ENCODE measurements around the gene MPIG6B. TPM values are rescaled to one million over a fixed set of nuclear protein-coding genes. Genes with fewer than 3 reads are reported as not detected.

The MPIG6B gene
- total RNA-seq, 2 donors from 2014 or later: not detected

- Histone ChIP-seq H3K9me3 (no peaks in the 10 kb centered on the region), H3K27me3 (no peaks in the 10 kb centered on the region), H3K4me1 (peaks cover 8% of the 10 kb centered on the region), H3K27ac (no peak overlapping the region), H3K4me3 (no peak overlapping the region), H3K36me3 (replicated peaks in 1 of 2; ENCODE audit: insufficient read depth in 1 of 2, low read depth in 2 of 2) (no peaks in the 10 kb centered on the region)
- intact Hi-C loops (cut with DNase I): no loop called here
- WGBS, 2 donors: 67 to 77% methylated on average over 1 of the region's 1 CpG
- ATAC-seq (no peak), DNase-seq (no peak)
- TF ChIP-seq POLR2A (IDR thresholded peaks at IDR 0.05) (no peak), CTCF (IDR thresholded peaks at IDR 0.05) (no peak)
Observed at GRCh38 chr6:31744422-31744821, 21.2 kb downstream of the MPIG6B start.

GRCh38 chr6:31749301-31750036 lies 26.3 kb downstream of the MPIG6B start:
- intact Hi-C loops (cut with DNase I): no loop called here

GRCh38 chr6:31750411-31751022 lies 27.3 kb downstream of the MPIG6B start:
- intact Hi-C loops (cut with DNase I): no loop called here
- no peaks in the 10 kb centered on the region for H3K27me3 ChIP-seq
- no peak for ATAC-seq
- H3K9me3 ChIP-seq: no peaks in the 10 kb centered on the region
- no peaks in the 10 kb centered on the region for H3K36me3 ChIP-seq (replicated peaks in 1 of 2; ENCODE audit: insufficient read depth in 1 of 2, low read depth in 2 of 2)
- no peak overlapping the region for H3K4me3 ChIP-seq
- H3K27ac ChIP-seq: no peak overlapping the region
- no peak for TF ChIP-seq CTCF (IDR thresholded peaks at IDR 0.05)
- TF ChIP-seq POLR2A (IDR thresholded peaks at IDR 0.05): no peak
- 74 to 75% methylated on average over 7 of the region's 7 CpGs for WGBS, 2 donors
- no peaks in the 10 kb centered on the region for H3K4me1 ChIP-seq
- no peak for DNase-seq

More at GRCh38 chr6:31749301-31750036, 26.3 kb downstream of the MPIG6B start:
- no peak for TF ChIP-seq CTCF (IDR thresholded peaks at IDR 0.05)
- no peak for TF ChIP-seq POLR2A (IDR thresholded peaks at IDR 0.05)
- Histone ChIP-seq H3K4me3 (no peak overlapping the region), H3K27ac (no peak overlapping the region), H3K9me3 (no peaks in the 10 kb centered on the region), H3K27me3 (no peaks in the 10 kb centered on the region), H3K4me1 (no peaks in the 10 kb centered on the region), H3K36me3 (replicated peaks in 1 of 2; ENCODE audit: insufficient read depth in 1 of 2, low read depth in 2 of 2) (no peaks in the 10 kb centered on the region)
- no peak for ATAC-seq
- no peak for DNase-seq
- 72 to 74% methylated on average over 6 to 8 of the region's 8 CpGs for WGBS, 2 donors

- DNase-seq (no peak), ATAC-seq (no peak)
- 52 to 55% methylated on average over 8 of the region's 8 CpGs for WGBS, 2 donors
- H3K4me1 ChIP-seq: no peaks in the 10 kb centered on the region
- H3K27me3 ChIP-seq: no peaks in the 10 kb centered on the region
- no peaks in the 10 kb centered on the region for H3K9me3 ChIP-seq
- intact Hi-C loops (cut with DNase I): no loop called here
- no peaks in the 10 kb centered on the region for H3K36me3 ChIP-seq (replicated peaks in 1 of 2; ENCODE audit: insufficient read depth in 1 of 2, low read depth in 2 of 2)
- H3K4me3 ChIP-seq: no peak overlapping the region
- TF ChIP-seq CTCF (IDR thresholded peaks at IDR 0.05) (no peak), POLR2A (IDR thresholded peaks at IDR 0.05) (no peak)
- no peak overlapping the region for H3K27ac ChIP-seq
Observed at GRCh38 chr6:31752739-31753319, 29.7 kb downstream of the MPIG6B start.

Measured in body of pancreas (tissue), 4 donors.